ENCODE measurements around the gene SMIM17.

DNA sequence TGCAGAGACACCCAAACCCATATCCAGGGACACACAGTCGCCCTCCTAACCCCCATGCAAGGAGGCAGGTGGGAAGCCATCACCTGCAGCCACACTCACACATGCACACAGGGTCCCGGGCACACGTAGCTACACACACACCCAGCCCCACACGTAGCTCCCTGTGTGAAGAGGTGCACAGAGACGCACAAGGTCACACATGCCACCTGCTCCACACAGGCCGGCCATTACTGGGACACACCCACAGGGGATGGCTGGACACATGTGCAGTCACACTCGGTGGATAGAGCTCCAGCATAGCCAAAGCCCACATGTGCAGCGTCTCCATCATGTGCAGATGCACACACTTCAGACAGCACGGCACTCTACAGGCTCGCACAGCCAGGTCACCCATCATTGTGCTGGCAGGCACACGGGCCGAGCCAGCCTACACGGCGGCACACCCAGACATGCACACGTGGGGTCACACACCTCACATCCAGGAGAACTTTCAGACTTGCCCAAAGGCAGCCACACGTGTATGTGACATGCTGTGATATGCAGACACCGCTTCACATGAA is 27.5 kb downstream of the SMIM17 start:
- TF ChIP-seq, protein P1, sequence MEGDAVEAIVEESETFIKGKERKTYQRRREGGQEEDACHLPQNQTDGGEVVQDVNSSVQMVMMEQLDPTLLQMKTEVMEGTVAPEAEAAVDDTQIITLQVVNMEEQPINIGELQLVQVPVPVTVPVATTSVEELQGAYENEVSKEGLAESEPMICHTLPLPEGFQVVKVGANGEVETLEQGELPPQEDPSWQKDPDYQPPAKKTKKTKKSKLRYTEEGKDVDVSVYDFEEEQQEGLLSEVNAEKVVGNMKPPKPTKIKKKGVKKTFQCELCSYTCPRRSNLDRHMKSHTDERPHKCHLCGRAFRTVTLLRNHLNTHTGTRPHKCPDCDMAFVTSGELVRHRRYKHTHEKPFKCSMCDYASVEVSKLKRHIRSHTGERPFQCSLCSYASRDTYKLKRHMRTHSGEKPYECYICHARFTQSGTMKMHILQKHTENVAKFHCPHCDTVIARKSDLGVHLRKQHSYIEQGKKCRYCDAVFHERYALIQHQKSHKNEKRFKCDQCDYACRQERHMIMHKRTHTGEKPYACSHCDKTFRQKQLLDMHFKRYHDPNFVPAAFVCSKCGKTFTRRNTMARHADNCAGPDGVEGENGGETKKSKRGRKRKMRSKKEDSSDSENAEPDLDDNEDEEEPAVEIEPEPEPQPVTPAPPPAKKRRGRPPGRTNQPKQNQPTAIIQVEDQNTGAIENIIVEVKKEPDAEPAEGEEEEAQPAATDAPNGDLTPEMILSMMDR (IDR thresholded peaks at IDR 0.05), result no peak
- TF ChIP-seq POLR2A (IDR thresholded peaks at IDR 0.05), result no peak
